ENCODE data around the gene PPM1H.

The PPM1H gene

DNA sequence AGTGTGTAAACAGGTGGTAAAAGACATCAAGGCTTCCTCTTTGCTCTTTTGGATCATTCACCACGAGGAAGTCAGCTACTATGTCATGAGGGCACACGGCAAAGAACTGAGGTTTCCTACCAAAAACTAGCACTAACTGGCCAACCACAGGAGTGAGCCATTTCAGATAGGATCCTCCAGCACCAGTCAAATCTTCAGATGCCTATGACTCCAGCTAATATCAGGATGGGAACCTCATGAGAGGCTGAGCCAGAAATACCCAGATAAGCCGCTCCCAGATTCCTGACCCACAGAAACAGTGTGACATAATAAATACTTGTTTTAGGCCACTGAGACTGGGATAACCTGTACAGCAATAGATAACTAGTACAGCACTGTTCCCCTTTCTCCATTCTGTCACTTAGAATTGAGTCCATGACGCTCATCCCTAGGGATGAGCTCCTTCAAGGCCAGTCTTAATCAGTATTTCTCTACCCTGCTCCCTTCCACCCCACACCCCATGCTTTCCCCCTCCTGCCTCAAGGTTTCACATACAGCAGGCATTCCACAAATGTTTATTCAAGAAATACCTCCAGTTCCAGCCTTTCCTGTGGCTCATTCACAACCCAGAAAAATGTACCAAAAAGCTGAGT lies 68.4 kb downstream of the PPM1H start:
- DNase-seq = peak; percentile 100

DNA sequence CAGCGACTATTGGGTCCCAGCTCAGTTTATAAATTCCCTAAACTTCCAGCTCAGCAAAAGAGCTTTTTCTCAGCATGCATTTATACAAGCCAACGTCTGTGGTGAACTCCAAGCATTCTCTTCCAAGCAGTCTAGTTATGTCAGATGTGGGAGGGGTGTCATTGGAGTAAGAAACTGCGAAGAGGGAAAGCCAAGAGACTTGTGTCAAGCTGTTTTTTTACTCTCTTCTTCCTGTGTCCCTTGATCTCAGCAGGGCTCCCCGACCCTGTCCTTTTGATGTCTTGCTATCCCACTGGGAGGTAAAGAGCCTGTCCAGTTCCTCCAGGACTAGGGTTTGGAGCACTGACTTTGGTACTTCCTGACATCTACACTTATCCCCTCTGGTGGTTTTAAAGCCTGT lies 69.0 kb downstream of the PPM1H start:
- peak; percentile 43 for DNase-seq

GRCh38 chr12:62865065-62865464 lies 69.9 kb downstream of the PPM1H start:
- no peak for DNase-seq

DNA sequence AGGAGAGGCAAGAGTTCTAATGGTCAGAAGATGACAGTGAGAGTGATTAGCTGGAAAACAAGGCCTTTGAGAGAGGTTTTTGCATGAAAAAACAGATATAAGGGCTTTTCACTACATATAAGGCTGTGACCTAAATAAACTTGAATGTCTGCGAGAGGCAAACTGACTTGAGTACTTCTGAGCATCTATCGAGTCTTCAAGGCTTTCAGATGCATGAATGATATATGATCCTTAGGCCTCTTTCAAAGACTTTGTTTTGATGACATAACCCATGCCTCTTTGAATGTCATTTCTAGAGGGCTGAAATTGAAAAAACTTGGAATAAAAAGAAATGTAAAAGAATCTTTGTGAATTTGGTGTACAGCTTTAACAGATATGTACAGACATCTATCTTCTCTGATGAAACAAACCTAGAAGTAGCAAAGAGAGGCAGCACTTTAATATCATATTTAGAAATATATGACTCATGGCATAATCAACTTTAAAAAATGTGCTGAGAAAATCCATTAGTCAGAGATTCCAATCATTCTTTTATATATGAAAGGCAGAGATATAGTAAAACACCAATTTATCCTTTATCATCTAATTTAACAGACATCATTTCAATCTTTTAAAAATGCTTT lies 72.6 kb downstream of the PPM1H start:
- DNase-seq = peak; percentile 76

- no peak for DNase-seq
Measured at GRCh38 chr12:62861586-62861985, 73.4 kb downstream of the PPM1H start.

- DNase-seq = peak; percentile 89
Measured at GRCh38 chr12:62860501-62861411, 74.2 kb downstream of the PPM1H start.

- DNase-seq = peak; percentile 22
Measured at GRCh38 chr12:62860020-62860419, 74.9 kb downstream of the PPM1H start.

- DNase-seq = no peak
Measured at GRCh38 chr12:62859321-62859737, 75.6 kb downstream of the PPM1H start.

DNA sequence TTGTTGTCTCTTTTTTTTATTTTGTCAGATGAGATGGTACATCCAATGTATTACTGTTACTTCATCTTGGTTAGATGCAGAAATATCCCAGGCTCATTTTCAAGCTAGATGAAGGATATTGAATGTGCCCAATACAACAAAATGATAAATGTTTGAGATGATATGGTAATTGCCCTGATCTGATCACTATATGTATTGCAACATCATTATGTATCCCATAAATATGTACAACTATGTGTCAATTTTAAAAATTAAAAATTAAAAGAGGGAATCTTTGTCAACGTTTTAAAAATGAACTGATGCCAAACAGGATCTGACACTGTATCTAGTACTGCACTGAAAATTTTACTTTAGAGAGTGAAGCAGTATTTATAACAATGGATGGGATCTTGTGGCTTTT lies 78.5 kb downstream of the PPM1H start:
- DNase-seq = no peak

GRCh38 chr12:62854024-62854423 lies 80.9 kb downstream of the PPM1H start:
- DNase-seq = no peak

DNA sequence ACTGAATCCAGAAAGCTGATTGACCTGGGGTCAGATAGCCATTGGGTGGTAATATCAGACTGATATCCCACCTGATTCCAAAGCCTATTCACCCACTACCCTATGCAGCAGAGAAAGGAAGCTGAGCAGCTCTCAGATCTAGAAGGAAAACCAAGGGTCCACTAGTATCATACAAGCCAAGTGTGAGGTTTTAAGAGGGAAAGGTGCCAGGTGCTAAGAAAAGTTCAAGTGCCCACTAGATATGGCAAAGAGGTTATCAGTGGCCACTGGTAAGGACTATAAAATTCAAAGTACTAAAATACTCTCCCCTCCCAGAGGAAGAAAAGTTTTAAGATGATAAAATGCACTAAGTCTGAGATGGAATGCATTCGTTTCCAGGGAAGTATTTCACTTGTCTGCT lies 85.6 kb downstream of the PPM1H start:
- DNase-seq = peak; percentile 23

DNA sequence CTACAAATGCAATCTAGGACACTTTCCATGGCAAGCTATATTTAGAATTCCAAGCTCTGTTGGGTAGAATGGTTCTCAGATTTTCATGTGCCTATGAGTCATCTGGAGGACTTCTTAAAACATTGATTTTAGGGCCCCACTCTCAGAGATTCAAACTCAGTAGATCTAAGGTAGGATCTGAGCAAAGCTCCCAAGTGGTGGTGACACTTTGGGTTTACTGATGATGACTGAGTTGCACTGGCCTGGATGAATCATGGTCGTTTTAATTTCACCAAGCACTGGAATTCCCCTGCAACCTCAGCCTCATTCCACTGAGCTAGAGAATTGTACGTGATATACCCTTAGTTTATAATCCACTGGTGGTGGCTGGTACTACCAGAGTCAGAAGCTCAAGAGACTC lies 86.5 kb downstream of the PPM1H start:
- DNase-seq = peak; percentile 81

DNA sequence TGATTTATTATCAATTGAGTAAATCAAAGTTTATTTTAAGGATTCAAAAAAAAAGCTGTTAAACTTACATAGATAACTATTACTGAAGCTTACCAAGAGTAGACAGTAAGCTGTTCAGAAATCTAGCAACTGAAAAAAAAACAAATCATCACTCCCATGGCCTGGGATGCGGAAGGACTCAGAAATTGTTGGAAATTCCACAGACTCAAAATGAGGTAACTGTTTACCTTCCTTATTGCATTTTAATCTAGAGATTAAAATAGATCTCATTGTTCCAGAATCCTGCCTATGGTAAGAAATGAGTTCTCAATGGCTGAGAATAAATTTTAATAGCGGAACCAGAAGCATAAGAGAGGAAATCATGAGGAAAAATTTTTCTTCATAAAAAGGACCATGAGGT lies 87.2 kb downstream of the PPM1H start:
- no peak for DNase-seq

GRCh38 chr12:62846491-62846890 lies 88.5 kb downstream of the PPM1H start:
- DNase-seq = peak; percentile 69

GRCh38 chr12:62844915-62845314 lies 90.0 kb downstream of the PPM1H start:
- DNase-seq = no peak

DNA sequence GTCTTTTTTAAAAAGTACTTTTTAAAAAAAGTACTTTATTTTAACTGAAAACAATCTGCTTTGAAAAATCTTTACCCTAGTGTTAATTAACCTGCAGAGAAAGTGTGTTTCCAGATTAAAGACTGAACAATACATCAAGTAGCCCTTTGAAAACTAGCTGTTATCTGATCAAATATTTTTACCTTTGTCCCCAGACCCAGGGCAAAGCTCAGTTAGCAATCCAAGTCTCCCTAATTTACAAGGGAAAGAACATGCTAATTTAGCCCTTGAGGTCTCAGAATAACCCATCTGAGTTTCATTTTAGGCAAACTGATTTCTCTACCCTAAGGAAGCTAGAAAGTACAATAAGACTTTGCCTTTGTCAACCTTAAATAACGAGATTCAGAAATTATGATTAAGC lies 91.2 kb downstream of the PPM1H start:
- no peak for DNase-seq

GRCh38 chr12:62841846-62842245 lies 93.1 kb downstream of the PPM1H start:
- DNase-seq = no peak

- DNase-seq = no peak
Measured at GRCh38 chr12:62840806-62841205, 94.1 kb downstream of the PPM1H start.

DNA sequence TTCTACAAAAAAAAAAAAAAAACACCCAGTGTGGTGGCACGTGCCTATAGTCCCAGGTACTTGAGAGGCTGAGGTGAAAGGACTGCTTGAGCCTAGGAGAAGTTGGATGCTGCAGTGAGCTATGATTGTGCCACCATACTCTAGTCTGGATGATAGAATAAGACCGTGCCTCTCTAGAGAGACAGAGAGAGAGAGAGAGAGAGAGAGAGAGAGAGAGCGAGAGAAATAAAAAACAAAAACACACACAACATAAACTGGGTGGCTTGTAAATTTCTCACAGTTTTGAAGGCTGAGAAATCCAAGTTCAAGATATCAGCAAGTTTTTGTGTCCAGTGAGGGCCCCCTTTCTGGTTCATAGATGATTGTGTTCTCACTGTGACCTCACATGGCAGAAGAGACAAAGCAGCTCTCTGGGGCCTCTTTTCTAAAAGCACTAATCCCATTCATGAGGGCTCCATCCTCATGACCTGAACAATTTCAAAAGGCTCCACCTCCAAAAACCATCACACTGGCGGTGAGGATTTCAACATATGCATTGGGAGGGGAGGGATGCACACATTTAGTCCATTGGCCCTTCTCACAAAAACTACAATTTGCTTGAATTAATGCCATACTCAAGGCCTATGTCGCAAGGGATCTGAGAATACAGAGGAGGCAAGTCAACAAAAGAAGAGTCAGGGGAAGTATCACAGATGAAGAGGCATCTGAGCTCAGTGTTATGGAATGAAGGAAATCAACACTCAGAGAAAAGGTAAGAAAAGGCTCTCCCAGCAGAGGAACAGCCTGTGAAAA lies 94.9 kb downstream of the PPM1H start:
- DNase-seq = peak; percentile 93

DNA sequence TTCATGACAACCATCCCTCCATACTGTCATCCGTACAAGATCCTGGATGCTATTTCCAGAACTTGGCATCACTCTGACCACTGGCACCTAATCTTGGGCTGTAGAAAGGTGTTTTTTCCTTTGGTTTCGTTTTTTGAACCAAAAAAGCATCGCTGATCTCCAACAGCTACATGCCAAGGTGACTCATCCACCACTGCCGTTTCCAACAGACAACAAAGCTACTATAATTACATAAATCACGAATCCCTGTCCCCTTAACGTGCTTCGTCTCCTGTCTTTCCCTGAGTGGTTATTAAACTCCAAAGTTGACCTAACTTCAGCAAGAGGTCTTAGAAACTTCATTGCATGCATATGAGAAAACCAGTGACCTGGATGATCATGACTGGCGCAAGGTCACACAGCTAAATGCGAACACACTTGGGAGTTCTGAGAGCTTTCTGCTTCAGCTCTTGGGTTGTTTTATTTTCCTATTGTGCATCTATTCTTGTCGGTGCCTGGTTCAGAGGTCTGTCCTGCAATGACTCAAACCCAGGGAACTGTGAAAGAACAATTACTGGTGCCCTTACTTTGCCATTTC lies 99.9 kb downstream of the PPM1H start:
- peak; percentile 70 for DNase-seq

DNA sequence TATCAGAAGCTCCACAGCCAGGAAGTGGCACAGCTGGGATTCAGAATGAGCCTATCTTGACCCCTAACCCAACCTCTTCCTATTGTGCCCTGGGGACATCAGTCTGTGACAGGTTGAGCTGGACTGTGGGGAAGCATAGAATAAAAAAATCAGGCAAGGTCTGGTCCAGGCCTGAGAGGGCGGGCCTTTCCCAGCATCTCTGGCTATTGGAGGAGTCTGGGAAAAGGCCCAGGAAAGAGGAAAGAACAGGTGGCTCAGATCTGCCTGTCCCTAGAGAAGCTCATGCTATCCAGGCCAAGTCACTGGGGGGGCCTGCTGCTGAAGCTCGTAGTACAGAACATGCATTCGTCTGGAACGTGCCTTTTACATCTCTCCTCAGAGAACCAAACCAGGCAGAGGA lies 100.5 kb downstream of the PPM1H start:
- DNase-seq = no peak

DNA sequence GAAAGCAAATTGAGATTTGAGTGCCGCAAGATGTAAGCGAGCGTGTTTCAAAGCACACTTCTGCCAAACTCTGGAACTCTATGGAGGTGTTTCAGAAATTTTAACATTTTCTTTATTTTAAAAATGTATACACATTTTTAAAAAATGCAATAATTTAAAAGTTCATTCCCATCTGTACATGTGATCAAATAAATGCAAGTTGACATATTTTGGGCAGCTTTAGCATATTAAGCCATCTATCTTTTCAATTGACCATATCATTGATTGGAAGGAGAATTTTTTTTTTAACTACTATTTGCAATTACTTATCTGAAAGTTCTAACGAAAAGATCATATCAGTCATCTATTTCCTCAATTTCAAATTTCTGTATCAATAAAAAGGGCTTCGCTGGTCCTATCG lies 101.3 kb downstream of the PPM1H start:
- DNase-seq = no peak

DNA sequence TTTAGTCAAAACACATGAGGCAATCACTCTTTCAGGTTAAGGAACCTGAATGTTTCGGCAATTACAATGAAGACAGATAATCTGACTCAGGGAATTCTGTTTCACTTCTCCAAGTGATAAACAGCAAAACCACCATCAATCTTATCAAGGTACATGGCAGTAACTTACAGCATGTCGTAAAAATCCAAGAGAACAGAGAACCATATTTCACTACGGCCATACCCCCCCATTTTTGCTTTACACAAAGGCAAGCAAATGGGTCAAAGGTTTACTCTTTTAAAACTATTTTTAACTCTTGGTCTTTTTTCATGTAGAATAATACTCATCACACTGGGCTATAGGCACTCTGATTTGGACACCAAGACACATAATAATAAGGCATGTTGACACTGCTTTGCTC lies 102.4 kb downstream of the PPM1H start:
- peak; percentile 39 for DNase-seq
